Stimulated activated CD4-positive, alpha-beta T cell treated with anti-CD3 and anti-CD28 coated beads, Interleukin-2, amount 100 ng/mL, for 4 hours (primary cell): Measurements from ENCODE around the gene RNF186.
"Not testable (repeated sequence)": the region's sequence is repeated elsewhere in the genome, so short reads cannot be mapped to it uniquely, and the experiment has no call there.

Experiments used
- DNase-seq: peaks from one replicate; pipeline ENCODE4 v3.0.0-alpha.2; 2020; ENCODE audit warnings: low read depth

Gene RNF186

DNA sequence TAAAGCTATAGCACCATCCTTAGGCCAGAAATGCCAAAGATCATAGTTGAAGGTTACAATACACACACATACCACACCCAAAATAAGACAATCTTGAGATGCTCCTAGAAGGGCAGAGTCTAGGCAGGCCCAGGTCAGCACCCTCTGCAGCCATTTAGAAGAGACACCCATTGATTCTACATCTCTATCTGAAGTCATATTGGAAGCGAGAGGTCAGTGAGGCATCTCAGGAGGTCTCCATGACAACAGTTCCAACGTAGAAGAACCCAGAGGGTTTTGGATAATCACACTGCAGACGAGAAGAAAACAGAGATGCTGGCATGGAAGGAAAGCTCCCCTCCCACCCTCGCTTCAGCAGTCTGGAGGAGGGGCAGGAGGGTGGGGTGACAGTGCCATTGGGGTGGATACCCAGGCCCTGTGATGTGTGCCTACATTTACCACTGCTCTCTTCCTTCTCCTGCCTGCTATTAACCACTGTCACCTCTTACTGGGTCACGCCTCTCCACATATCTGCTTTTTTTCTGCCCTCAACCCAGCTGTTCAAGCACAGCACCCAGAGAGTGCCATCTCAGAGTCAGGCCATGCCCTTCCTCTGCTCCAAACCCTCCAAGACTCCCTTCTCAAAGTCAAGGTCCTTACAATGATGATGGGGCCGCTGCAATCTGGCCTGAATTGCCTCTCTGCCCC, 21.6 kb downstream of the RNF186 start:
- no peak for DNase-seq

DNA sequence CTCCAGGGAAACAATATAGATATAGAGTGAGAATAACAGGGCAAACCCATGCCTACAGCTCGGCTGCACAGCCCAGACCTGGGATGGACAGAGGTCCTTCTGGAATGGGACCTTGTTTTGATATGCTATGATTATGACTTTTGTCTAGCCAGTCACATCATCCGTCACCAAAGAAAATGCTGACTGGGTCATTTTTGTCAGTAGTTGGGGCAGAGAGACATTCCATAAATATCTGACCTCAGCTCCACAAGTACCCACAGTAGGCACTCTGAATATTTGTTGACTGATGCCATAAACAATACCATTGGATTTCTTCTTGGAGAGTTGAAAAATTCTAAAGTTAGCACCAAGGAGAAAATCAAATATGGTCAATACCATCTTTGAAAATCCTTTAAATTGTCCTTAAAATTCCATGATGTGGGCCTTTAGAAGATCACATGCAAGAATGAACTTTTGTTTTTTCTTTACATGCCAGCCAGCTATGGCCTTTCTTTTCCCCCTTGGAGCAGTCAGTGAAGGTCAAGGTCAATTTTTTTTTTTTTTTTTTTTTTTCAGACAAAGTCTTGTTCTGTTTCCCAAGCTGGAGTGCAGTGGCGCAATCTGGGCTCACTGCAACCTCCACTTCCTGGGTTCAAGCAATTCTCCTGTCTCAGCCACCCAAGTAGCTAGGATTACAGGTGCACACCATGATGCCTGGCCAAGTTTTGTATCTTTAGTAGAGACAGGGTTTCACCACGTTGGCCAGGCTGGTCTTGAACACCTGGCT, 22.7 kb downstream of the RNF186 start:
- no peak for DNase-seq

DNA sequence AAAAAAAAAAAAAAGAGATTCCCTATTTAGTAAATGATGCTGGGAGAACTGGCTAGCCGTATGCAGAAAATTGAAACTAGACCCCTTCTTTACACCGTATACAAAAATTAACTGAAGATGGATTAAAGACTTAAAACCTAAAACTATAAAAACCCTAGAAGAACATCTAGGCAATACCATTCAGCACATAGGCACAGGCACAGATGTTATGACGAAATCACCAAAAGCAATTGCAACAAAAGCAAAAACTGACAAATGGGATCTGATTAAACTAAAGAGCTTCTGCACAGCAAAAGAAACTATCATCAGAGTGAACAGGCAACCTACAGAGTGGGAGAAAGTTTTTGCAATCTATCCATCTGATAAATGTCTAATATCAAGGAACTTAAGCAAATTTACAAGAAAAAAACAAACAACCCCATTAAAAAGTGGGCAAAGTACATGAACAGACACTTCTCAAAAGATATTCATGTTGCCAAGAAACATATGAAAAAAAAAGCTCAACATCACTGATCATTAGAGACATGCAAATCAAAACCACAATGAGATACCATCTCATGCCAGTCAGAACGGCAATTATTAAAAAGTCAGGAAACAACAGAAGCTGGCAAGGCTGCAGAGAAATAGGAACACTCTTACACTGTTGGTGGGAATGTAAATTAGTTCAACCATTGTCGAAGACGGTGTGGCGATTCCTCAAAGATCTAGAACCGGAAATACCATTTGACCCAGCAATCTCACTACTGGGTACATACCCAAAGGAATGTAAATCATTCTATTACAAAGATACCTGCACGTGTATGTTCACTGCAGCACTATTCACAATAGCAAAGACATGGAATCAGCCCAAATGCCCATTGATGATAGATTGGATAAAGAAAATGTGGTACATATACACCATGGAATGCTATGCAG, 24.8 kb downstream of the RNF186 start:
- not testable (repeated sequence) for DNase-seq

DNA sequence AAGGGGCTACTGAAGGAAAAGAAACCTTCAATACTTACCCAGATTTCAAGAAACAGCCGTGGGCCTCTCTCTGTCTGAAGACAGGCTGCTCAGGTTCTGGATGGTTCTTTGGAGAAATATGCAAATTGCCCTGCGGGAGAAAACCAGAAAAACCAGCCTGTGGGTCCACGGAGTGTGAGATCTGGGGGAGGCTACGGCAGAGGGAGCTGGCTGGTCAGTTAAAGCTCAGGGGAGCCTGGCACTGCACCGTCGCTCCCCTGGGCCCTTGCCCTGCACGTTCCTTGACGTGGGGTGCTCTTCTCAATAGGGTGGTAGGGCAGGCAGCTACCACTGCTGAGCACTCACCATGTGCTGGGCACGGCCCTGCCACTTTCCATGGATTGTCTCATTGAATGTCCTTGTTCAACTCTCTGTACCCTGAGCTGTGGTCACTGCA, 28.1 kb downstream of the RNF186 start:
- DNase-seq, result no peak

DNA sequence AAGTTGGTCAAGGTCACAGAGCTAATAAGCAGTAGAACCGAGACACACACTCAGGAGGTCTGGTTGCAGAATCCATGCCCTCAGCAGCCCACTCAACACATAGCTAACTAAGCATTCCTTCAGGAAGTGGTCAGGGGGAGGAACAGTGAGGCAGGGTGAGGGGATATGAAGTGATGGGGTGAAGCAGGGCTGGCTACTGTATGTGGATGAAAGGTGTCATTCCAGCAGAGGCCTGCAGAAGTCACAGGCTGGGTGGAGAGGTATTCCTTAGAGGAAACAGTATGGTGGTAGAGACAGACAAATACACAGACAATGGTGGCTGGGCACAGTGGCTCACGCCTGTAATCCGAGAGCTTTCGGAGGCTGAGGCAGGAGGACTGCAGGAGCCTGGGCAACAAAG, 29.4 kb downstream of the RNF186 start:
- DNase-seq, result no peak

DNA sequence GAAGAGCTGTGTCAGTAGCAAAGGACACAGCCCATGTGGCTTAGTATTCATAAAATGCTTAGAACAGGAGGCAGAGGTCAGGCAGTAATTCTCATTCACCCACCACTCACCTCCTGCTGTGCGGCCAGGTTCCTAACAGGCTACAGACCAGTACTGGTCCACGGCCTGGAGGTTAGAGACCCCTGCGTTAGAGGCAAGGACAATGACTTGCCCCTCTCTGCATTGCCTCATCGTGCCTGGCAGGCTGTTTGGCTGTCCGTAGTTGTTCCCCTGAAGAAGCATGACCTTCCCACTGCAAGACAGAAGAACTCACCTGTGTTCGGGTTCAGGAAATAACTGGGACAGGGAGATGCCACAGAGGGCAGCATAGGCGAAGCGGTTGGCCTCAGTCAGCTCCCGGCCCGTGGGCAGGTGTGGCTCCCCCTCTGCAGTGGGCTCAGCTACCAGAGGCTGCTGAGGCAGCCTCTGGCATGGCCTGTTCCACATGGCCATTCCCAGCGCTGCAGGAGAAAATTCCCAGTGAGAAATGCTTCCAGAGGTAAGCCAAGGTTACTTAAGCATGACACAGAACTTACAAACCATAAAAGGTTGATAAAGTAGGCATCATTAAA, 34.7 kb downstream of the RNF186 start:
- DNase-seq, result no peak

DNA sequence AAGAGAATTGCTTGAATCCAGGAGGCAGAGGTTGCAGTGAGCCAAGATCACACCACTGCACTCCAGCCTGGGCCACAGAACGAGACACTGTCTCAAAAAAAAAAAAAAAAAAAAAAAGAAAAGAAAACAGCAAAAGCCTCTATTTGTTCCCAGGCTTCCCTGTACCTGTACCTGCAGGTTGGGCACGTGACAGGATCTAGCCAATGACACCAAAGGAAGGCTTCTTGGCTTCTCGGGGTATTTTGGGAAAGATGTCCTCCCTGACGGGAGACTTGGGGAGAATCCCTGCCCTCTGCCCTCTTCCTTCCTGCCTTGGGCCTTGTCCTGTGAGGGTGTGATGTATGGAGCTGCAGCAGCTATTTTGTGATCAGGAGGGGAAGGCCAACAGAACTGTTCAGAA, 38.1 kb downstream of the RNF186 start:
- no peak for DNase-seq

DNA sequence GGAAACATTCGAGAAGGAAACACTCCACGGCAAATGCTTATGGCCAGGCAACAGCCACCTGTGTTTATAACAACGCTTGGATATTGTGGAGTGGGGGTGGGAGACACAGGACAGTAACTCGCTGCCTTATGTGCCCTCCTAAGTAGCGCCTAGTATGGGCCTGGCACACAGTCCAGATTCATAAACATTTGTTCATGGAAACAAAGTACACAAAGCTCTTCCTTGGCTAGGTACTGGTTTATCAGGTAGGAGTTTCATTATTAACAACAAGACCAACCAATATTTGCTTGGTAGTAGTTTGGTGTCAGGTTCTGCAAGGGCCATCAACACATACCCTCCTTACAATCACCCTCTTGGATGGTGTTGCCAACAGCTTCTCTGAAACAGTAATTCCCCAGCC, 38.8 kb downstream of the RNF186 start:
- DNase-seq, result no peak

DNA sequence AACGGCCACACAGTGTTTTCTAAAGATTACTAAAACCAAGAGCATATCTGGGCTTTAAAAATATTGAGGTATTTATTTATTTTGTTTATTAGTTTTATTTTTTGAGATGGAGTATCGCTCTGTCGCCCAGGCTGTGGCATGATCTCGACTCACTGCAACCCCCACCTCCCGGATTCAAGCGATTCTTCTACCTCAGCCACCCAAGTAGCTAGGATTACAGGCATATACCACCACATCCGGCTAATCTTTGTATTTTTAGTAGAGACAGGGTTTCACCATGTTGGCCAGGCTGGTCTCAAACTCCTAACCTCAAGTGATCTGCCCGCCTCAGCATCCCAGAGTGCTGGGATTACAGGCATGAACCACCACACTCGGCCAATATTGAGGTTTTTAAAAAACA, 39.3 kb downstream of the RNF186 start:
- no peak for DNase-seq

DNA sequence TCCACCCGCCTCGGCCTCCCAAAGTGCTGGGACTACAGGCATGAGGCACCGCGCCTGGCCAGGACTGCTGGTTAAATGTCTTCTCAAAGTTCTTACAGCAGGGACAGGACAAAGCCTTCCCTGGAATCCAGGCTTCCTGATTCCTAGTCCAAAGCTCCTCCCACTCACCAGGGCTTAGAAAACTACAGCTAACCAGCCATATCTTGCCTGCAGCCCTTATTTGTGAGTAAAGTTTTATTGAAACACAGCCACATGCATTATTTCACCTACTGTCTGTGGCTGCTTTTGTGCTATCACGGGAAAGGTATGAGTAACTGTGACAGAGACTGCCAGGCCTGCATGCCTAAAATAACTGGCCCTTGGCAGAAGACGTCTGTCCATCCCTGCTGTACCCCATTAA, 39.8 kb downstream of the RNF186 start:
- DNase-seq, result no peak

DNA sequence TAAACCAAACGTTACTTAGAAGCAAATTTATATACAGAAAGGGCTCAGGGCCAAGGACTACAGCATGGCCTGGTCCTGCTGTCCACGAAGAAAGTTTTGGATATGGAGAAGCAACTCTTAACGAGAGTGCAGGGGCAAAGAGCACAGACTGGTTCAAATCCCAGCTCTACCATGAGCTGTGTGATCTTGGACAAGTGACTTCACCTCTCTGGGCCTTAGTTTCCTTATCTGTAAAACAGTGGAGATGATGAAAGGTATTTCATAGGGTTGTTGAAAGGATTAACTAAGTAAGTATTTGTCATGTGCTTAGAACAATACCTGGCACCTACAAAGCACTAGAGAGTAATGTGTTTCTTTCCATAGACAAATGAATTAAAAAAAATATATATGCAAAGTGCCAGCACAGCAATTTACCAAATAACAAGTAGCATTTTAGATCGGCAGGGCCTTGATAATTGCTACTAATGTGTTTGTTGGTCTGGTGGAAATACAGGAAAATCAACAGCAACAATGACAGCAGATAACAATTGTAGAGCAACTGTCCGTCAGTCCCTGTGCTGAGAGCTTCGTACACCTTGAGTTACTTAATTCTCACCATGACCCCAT, 40.8 kb downstream of the RNF186 start:
- no peak for DNase-seq

DNA sequence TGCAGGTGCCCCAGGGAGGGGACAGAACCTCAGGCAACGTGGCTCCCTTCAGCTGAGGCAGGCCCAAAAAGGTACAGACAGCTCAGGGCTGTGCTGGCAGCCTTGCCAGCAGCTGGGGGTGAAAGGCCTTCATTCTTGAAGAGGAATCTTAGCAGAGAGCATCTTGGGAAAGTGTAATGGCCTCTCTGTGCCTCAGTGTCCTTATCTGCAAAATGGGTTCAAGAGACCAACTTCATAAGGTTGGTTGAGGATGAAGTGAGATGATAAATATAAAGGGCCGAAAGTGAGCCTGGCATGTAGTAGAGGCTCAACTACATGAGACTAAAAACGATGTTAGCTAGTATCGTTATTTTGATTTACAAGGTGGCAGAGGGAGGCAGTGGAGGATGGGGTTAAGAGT, 41.6 kb downstream of the RNF186 start:
- DNase-seq, result no peak

DNA sequence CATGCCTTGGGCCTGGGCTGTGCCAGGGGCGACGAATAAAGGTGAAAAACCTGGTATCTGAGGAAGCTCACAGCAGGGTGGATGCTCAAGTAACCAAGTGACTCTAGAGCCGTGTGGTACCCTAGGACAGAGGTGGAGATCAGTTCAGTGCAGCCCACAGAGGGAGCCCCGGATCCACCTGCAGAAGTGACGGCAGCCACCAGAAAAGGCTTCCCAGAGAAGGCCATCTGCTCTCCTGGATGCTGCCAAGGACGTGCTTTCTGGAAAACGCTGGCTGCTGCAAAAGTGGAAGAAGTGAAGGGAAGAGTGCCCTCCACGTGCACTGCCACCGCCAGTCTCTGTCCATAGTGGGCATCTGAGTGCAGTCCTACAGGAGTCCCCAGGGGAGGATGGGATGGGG, 43.0 kb downstream of the RNF186 start:
- DNase-seq, result no peak

DNA sequence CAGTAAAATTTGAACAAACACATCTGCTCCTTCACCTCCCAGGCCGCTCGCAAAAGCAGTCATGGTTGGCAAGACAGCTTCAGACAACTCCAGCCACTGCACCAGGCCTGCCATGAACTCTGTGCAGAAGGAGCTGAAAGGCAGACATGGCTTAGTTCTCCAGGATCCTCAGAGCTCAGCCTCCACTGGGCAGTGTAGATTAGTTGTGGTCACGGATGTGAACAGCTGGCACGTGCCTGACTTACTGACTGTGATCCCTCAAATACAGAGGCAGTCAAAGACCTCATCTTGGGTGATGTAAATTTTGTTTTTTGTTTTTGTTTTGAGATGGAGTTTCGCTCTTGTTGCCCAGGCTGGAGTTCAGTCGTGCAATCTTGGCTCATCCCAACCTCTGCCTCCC, 43.7 kb downstream of the RNF186 start:
- DNase-seq, result no peak

DNA sequence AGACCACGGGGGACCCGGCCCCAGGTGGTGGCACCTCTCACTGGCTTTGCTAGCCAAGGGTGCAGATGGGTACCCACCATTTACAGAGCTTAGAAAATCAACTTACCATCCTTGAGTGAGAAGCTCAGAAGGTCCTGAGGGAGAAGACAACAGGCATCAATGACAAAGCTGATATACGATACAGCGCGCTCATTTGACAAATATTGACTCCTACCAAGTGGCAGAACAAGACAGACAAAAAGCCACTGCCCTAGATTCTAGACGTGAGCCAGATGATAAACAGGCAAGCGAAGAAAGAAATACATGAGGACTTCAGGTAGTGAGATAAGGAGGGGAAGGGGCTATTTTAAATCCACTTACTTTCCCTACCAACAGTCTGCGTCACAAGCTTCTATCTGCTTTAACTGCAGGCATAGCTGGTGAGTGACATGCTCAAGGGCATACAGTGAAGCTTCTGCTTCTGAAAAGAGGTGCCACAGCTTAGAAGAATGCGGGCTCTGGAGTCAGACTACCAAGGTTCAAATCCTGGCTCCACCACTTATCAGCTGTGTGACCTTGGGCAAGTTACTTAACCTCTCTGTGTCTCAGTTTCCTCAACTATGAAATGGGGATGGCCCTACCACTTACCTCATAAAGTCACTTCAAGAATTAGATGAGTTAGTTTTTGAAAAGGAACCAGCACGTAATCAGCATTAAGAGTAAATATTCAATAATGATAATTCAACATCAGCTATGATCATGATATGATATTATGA, 44.5 kb downstream of the RNF186 start:
- no peak for DNase-seq

DNA sequence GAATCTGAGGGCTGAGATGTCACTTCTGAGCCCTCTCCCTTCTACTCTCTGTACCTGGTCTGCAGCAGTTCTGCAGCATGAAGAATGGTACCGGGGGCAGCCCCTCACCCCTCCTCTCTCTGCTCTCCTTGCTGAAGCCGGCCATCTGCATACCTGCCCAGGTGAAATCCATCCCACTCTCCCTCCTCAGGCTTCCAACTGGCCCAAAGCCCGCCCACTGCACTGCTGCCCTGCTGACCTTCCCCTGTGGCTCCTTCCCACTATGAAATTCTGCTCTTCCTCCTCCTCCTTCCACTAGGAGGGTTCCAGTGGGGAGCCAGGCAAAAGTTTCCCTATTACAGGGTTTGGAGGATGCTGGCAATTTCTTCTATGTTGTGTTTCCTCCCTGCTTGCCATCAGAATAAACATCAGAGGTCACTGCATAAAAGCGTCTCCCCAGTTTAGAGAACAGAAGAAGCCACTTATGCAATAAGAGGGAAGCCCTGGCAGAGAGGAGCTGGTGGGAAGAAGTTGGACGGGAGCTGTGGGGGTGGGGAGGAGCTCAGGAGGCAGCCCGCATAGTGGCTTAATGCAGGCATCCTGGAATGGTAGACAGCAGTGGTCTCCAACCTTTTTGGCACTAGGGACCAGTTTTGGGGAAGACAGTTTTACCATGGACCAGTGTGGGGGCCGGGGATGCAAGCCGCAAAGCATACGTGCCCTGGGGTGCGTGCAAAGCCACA, 45.7 kb downstream of the RNF186 start:
- no peak for DNase-seq

DNA sequence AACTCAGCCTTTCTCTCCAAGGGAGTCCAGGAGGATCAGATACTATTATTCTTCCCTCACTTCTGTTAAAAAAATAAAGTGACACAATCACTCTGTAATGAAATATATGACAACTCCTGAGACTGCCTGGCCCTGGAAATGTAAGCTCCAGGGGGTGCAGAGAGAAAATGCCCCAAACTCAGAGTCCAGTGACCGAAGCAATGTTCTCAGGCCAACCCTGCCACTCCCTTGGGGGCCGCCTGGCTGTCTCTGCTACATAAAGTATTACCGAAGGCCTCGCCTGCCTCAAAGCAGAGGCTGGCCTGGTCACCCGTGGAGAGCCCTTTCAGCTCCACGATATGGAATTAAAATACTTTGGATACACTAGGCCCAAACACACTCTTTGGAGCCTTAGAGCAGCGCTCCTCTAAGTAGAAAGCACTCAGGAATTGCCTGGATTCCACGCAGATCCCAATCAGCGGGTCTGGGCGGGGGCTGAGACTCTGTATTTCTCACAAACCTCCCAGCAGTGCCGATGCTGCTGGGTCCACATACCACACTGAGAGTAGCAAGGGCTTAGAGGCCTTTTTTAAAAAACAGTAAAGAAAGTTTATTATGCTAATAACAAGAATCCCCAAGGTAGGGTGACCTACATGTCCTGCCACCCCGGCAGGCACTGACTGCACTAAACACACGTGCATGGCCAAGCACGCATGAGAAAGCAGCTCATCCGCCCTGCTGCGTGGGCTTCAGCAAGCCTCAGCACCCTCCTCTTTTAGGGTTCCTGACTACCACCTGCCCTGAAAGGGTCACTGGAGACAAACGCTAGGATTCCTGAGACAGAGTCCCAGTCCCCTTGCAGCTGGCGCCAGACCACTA, 46.5 kb downstream of the RNF186 start:
- no peak for DNase-seq

DNA sequence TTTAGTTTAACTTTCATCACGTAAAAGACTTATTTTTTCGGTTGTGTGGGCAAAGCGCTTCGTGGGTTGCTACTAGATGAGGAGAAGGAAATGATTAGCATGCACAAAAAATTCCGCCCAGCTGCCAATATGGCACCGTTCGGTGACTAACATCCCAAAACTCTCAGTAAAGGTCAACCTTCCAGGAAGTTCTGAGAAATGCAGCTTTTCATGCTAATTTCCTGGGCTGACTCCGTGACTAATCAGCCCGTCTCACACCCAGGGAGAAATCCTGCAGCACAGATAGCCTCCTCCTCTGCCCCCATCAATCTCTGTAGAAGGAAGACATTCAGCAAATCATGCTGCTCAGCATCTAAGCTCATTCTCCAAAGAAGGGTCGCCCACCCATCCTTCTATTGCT, 49.5 kb downstream of the RNF186 start:
- no peak for DNase-seq

DNA sequence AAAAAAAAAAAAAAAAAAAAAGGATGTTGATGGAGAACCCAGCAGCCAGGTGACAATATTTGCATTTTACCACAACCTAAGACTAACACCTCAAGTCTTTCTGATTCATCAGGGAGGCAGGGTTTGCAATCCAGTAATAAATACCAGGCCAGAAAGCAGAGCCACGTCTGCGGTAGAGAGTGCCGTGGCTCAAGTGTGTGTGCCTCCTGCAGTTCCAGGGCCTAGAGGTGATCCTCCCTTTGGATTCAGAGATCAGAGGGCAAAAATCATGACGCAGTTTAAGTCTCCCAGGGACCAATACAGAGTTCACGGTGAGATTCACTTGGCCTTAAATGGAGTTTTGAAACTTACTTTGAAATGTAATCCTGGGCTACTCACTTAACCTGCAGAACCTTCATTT, 50.2 kb downstream of the RNF186 start:
- no peak for DNase-seq
